Right lobe of liver (tissue), 6 donors: ENCODE data around the gene ZDHHC1. TPM values are rescaled to one million over a fixed set of nuclear protein-coding genes. Genes with fewer than 3 reads are reported as not detected.
A peak's percentile ranks its signal among the peaks of the same experiment; 100 is the strongest.

Experiments used
- ATAC-seq, 4 donors: fragments of 200-7000 bp; cut with Tn5 transposase; one replicate each; pipeline ENCODE4 v1.9.1; 2020; ENCODE audit warnings: mild to moderate bottlenecking in 4 of 4, moderate library complexity in 4 of 4
- DNase-seq, 3 donors: peaks; one replicate each; pipeline ENCODE4 v3.0.0-alpha.2; 2020
- H3K27ac ChIP-seq, 3 donors: fragments of 200-600 bp; one replicate each; pipeline ENCODE4 v1.8.0; 2022
- H3K27me3 ChIP-seq, 2 donors: fragments of 200-600 bp; one replicate each; pipeline ENCODE4 v1.8.0; 2022
- H3K36me3 ChIP-seq, 4 donors: fragments of 200-600 bp; sonication (generic) in 1 of 4; one replicate each; pipeline versions ENCODE4 v1.5.1 to v1.8.0; 2017 to 2022; ENCODE audit warnings: control low read depth in 1 of 4
- H3K4me1 ChIP-seq, 4 donors: fragments of 200-600 bp; sonication (generic) in 1 of 4; one replicate each; pipeline versions ENCODE4 v1.5.1 to v1.8.0; 2017 to 2022; ENCODE audit warnings: control low read depth in 1 of 4
- H3K4me3 ChIP-seq, 3 donors: fragments of 200-600 bp; one replicate each; pipeline ENCODE4 v1.8.0; 2022
- H3K9me3 ChIP-seq, 4 donors: fragments of 200-600 bp; sonication (generic) in 1 of 4; one replicate each; pipeline versions ENCODE4 v1.5.1 to v1.8.0; 2017 to 2022; ENCODE audit warnings: control low read depth in 1 of 4
- POLR2A ChIP-seq: fragments of 450-650 bp; IDR thresholded peaks from one replicate; pipeline ENCODE4 v1.6.1; 2017; ENCODE audit warnings: antibody characterized with exemption, mild to moderate bottlenecking
- WGBS: methylation state at CpG from one replicate; pipeline ENCODE4 v1.1.6; 2018; ENCODE audit warnings: low coverage, low lambda C conversion rate; ENCODE audit not compliant: insufficient coverage; ENCODE audit errors: missing lambda C conversion rate; 5-methylcytosine and 5-hydroxymethylcytosine counted together
- intact Hi-C, 2 donors: fragments of 100-400 bp; cut with DNase I; formaldehyde crosslinking; loops; one replicate each; pipeline versions ENCODE4 v1.11.2 to v1.14.1; 2022
- total RNA-seq, 6 experiments: library from RNA; depleted of rRNA in 2 of 6; stranded (reverse); fragments of >200 nt in 2 of 6; fragmentation: NEBNext Ultra II Directional in 3 of 6; extraction: Animal tissue kit (Norgen Biotek cat#: 25700) in 3 of 6; gene quantifications; one replicate each; pipeline versions ENCODE4 v1.1.0 to v1.2.4, GENCODE V29; 2016 to 2023
- TF ChIP-seq, protein P1 (sequence below), 4 donors: fragments of 200-600 bp in 3 of 4; fragments of 450-650 bp in 1 of 4; IDR thresholded peaks; one replicate each; pipeline versions ENCODE4 v1.5.1 to v1.8.0; 2016 to 2022; ENCODE audit warnings: antibody characterized with exemption in 4 of 4, mild to moderate bottlenecking in 2 of 4
- donor health status: DM: no; HTN: yes; CAD: no.
- donor health status: DM: no; HTN: no; CAD: no.
- donor health status: DM: no; HTN: no; CAD: no.
- donor health status: DM: no; HTN: yes; CAD: no.
- donor health status: DM: no; HTN: yes; CAD: no.

Gene ZDHHC1
- total RNA-seq, 6 experiments from 2014 or later, result 1.2 to 4.0 (median 1.8) TPM

DNA sequence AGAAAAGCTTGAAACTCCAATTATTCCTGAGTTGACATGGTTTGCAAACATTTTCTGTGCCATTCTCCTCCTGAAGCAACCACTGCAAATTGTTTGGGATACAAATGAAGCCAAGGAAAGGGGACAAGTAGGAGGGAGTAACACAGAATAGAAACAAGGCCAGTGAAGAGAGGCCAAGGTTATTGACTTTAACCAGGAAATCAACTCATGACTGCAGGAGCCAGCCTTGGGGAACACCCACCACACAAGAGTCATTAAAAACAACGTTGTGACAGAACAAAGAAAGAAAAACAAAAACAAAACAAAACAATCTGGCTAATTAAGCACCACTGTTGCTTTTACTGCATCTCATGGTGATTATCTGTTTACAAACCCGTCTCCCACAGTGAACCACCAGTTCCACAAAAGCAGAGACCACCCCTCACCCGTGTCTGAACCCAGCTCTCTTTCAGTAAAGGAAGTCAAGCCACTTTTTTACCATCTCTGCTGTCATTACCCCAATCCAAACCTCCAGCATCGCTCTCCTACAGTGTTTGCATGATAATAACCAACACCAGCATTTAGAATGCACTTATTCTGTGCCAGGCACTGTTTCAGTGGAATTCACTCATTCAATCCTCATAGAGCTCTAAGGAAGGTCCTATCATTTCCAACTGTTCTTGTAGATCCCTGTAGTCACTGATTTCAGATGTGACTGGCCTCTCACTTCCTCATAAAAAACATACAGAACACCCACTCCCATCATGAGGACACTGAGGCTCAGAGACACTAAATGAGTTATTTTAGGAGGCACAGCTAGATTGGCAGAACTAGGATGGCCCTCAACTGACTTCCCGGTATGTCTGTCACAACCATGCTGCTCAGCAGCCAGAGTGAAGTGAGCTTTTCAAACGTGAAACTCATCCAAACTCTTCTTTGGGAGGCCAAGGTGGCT is 2.0 kb downstream of the ZDHHC1 start:
- Histone ChIP-seq H3K36me3 (no peaks in the 10 kb centered on the region), H3K9me3 (no peaks in the 10 kb centered on the region), H3K27me3 (no peaks in the 10 kb centered on the region), H3K4me1 (peaks cover 0 to 12% (median 5%) of the 10 kb centered on the region in 4 donors), H3K4me3 (no peak overlapping the region), H3K27ac (peak overlapping the region in 1 of 3 donors; percentile 14)
- WGBS, result 45% methylated on average over 5 of the region's 6 CpGs
- no peak for DNase-seq
- no peak for TF ChIP-seq POLR2A
- TF ChIP-seq, protein P1, sequence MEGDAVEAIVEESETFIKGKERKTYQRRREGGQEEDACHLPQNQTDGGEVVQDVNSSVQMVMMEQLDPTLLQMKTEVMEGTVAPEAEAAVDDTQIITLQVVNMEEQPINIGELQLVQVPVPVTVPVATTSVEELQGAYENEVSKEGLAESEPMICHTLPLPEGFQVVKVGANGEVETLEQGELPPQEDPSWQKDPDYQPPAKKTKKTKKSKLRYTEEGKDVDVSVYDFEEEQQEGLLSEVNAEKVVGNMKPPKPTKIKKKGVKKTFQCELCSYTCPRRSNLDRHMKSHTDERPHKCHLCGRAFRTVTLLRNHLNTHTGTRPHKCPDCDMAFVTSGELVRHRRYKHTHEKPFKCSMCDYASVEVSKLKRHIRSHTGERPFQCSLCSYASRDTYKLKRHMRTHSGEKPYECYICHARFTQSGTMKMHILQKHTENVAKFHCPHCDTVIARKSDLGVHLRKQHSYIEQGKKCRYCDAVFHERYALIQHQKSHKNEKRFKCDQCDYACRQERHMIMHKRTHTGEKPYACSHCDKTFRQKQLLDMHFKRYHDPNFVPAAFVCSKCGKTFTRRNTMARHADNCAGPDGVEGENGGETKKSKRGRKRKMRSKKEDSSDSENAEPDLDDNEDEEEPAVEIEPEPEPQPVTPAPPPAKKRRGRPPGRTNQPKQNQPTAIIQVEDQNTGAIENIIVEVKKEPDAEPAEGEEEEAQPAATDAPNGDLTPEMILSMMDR (IDR thresholded peaks at IDR 0.05), result no peak
- intact Hi-C loops, result no loop called here
- peak in 1 of 4 donors; percentile 12 for ATAC-seq

DNA sequence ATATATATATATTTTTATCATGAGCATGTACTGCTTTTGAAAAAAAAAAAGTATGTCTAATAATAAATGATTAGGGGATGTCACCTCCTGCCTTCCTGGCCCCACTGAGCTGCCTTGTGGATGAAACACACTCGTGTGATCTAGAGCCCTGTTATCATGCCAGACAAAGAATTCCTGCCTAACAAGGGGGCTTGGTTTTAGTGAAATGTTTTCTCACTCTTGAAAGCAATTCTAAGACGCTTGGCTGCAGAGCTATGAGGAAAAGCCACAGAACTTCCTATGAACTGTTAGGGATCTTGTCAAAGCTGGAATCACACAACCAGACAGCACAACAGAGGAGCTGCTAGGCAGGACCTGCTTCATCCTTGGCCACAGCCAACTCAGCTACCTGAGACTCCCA is 4.0 kb downstream of the ZDHHC1 start:
- intact Hi-C loops, result no loop called here
- no peak overlapping the region for H3K27ac ChIP-seq
- no peaks in the 10 kb centered on the region for H3K9me3 ChIP-seq
- peaks cover 0 to 12% (median 5%) of the 10 kb centered on the region in 4 donors for H3K4me1 ChIP-seq
- no peak for DNase-seq
- no peak for TF ChIP-seq POLR2A
- TF ChIP-seq, protein P1 (IDR thresholded peaks at IDR 0.05), result no peak
- no peaks in the 10 kb centered on the region for H3K36me3 ChIP-seq
- 38% methylated on average over 2 of the region's 2 CpGs for WGBS
- H3K27me3 ChIP-seq, result no peaks in the 10 kb centered on the region
- no peak for ATAC-seq
- no peak overlapping the region for H3K4me3 ChIP-seq

DNA sequence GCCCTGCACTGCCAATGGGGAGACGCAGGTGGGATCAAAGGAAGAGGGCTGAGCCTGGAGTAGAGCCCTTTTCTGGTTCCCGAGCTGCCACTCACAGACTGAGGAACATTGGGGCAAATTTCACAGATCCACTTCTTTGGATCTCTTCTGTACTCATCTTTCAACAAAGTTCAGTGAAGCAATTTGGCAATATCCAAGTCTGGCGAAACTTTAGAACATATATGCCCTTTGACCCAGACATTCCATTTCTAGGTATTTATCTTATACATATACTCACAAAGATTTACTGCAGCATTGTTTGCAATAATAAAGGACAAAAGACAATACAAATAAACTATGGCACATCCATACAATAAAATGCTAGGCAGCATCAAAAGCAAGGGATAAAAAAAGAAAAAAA is 4.9 kb downstream of the ZDHHC1 start:
- ATAC-seq (no peak), DNase-seq (no peak)
- Histone ChIP-seq H3K27ac (no peak overlapping the region), H3K9me3 (no peaks in the 10 kb centered on the region), H3K4me1 (peaks cover 0 to 8% (median 2%) of the 10 kb centered on the region in 4 donors), H3K27me3 (no peaks in the 10 kb centered on the region), H3K4me3 (no peak overlapping the region), H3K36me3 (no peaks in the 10 kb centered on the region)
- WGBS, result 82% methylated on average over 2 of the region's 3 CpGs
- intact Hi-C loops, result no loop called here
- TF ChIP-seq, protein P1 (IDR thresholded peaks at IDR 0.05), result no peak
- no peak for TF ChIP-seq POLR2A

GRCh38 chr16:67409631-67410030 is 6.6 kb downstream of the ZDHHC1 start:
- WGBS, result 85% methylated on average over 5 of the region's 9 CpGs
- Histone ChIP-seq H3K4me3 (no peak overlapping the region), H3K36me3 (no peaks in the 10 kb centered on the region), H3K27me3 (no peaks in the 10 kb centered on the region), H3K9me3 (no peaks in the 10 kb centered on the region), H3K4me1 (no peaks in the 10 kb centered on the region), H3K27ac (no peak overlapping the region)
- ATAC-seq (no peak), DNase-seq (no peak)
- intact Hi-C loops, result no loop called here
- TF ChIP-seq, protein P1 (IDR thresholded peaks at IDR 0.05), result no peak
- no peak for TF ChIP-seq POLR2A
